GM19193 (cell line): ENCODE measurements around the gene C6orf89.

ENCODE experiments used
- POLR2A ChIP-seq: IDR thresholded peaks from 4 replicates; pipeline ENCODE4 v1.6.1; 2011; ENCODE audit not compliant: insufficient read depth, insufficient read length; ENCODE audit errors: extremely low read depth

C6orf89 gene

DNA sequence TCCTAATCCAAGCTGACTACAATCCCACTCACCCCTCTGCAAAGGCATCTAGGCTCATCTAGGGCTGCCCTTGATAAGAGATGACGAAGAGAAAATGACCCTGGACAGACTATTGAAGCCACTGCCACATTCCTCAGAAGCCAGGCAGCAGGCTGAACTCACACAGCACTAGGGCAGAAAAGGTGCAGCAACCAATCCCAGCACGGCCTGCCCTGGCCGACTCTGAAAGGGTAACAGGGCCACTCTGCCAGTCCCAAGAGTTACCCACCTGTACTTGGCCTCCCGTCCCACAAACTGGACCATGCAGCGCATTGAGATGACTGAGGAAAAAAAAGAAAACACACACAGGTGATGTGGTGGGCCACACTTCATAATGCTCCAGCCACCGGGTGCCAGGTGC, 91.2 kb downstream of the C6orf89 start:
- no peak for TF ChIP-seq POLR2A

DNA sequence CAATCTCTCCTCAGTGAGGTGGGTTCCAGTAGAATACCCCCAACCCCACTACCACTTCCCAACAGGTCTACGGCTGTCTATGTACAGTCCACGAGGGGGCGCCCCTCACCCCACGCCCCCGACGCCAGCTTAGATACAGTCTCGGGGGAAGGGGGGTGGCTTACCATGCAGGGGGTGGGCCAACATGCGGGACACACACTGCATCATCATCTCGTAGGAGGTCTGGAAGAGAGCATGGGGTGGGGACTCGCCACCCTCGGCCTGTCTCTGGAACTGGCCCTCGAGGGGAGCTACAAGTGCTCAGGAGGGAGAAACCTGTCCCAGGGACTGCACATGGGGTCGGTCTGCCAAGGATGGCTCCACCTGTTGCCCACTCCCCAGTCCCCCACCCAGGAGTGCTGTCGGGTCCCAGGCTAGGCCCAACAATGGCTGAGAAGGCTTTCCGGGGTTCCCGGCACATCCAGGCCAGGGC, 91.8 kb downstream of the C6orf89 start:
- no peak for TF ChIP-seq POLR2A
